H9 (cell line): ENCODE data around the gene BICD2. TPM values are rescaled to one million over a fixed set of nuclear protein-coding genes. Genes with fewer than 3 reads are reported as not detected.
A peak's percentile ranks its signal among the peaks of the same experiment; 100 is the strongest.

Source experiments
- DNase-seq: peaks from one replicate; pipeline ENCODE4 v3.0.0-alpha.2; 2017
- H2AFZ ChIP-seq: one replicate; pipeline ENCODE4 v1.6.1; 2013; ENCODE audit warnings: mild to moderate bottlenecking, low read length, control low read depth, moderate library complexity
- H2AK5ac ChIP-seq: 2 replicates; pipeline ENCODE4 v1.6.1; 2013; ENCODE audit warnings: low read length, control low read depth, mixed read lengths; ENCODE audit not compliant: insufficient read length
- H2BK120ac ChIP-seq: one replicate; pipeline ENCODE4 v1.6.1; 2013; ENCODE audit warnings: low read depth, mild to moderate bottlenecking, low read length, control low read depth, inconsistent platforms; ENCODE audit not compliant: poor library complexity, severe bottlenecking
- H2BK12ac ChIP-seq: 2 replicates; pipeline ENCODE4 v1.6.1; 2013; ENCODE audit warnings: low read length, control low read depth, mixed read lengths, low read depth; ENCODE audit not compliant: insufficient read length
- H2BK15ac ChIP-seq: 2 replicates; pipeline ENCODE4 v1.6.1; 2013; ENCODE audit warnings: low read depth, low read length, control low read depth
- H2BK20ac ChIP-seq: one replicate; pipeline ENCODE4 v1.6.1; 2013; ENCODE audit warnings: low read depth, mild to moderate bottlenecking, low read length, control low read depth, inconsistent platforms; ENCODE audit not compliant: poor library complexity, severe bottlenecking
- H2BK5ac ChIP-seq: 2 replicates; pipeline ENCODE4 v1.6.1; 2013; ENCODE audit warnings: low read length, control low read depth, mixed read lengths; ENCODE audit not compliant: insufficient read length
- H3K14ac ChIP-seq: 2 replicates; pipeline ENCODE4 v1.6.1; 2013; ENCODE audit warnings: low read length, control low read depth; ENCODE audit not compliant: insufficient read depth
- H3K18ac ChIP-seq: 2 replicates; pipeline ENCODE4 v1.6.1; 2013; ENCODE audit warnings: low read depth, mild to moderate bottlenecking, mixed read lengths, low read length, control low read depth; ENCODE audit not compliant: insufficient read length
- H3K23ac ChIP-seq: 2 replicates; pipeline ENCODE4 v1.6.1; 2013; ENCODE audit warnings: low read length, control low read depth, mixed read lengths, low read depth; ENCODE audit not compliant: insufficient read length
- H3K23me2 ChIP-seq: 2 replicates; pipeline ENCODE4 v1.6.1; 2013; ENCODE audit warnings: low read depth, mild to moderate bottlenecking, mixed read lengths, low read length, control low read depth; ENCODE audit not compliant: insufficient read length, poor library complexity, severe bottlenecking
- H3K27ac ChIP-seq: 2 replicates; pipeline ENCODE4 v1.5.1; 2013; ENCODE audit warnings: low read length, control low read depth, mixed read lengths, low read depth; ENCODE audit not compliant: insufficient read length
- H3K27me3 ChIP-seq: 2 replicates; pipeline ENCODE4 v1.6.1; 2013; ENCODE audit warnings: low read length, control low read depth, inconsistent platforms; ENCODE audit not compliant: insufficient read depth
- H3K4ac ChIP-seq: 2 replicates; pipeline ENCODE4 v1.6.1; 2013; ENCODE audit warnings: low read depth, mild to moderate bottlenecking, control low read depth, inconsistent platforms, low read length, moderate library complexity
- H3K4me1 ChIP-seq: 2 replicates; pipeline ENCODE4 v1.6.1; 2013; ENCODE audit warnings: low read length, control low read depth, inconsistent platforms; ENCODE audit not compliant: insufficient read depth
- H3K4me2 ChIP-seq: 2 replicates; pipeline ENCODE4 v1.6.1; 2013; ENCODE audit warnings: low read length, control low read depth, mixed read lengths; ENCODE audit not compliant: insufficient read length, insufficient read depth
- H3K56ac ChIP-seq: 2 replicates; pipeline ENCODE4 v1.6.1; 2013; ENCODE audit warnings: low read depth, mild to moderate bottlenecking, mixed read lengths, low read length, control low read depth; ENCODE audit not compliant: insufficient read length
- H3K79me1 ChIP-seq: 2 replicates; pipeline ENCODE4 v1.6.1; 2013; ENCODE audit warnings: low read depth, mild to moderate bottlenecking, moderate library complexity, low read length, control low read depth, inconsistent platforms; ENCODE audit not compliant: insufficient read depth, poor library complexity, severe bottlenecking
- H3K79me2 ChIP-seq: 2 replicates; pipeline ENCODE4 v1.6.1; 2013; ENCODE audit warnings: low read length, control low read depth, inconsistent platforms; ENCODE audit not compliant: insufficient read depth
- H3K9ac ChIP-seq: 2 replicates; pipeline ENCODE4 v1.6.1; 2013; ENCODE audit warnings: low read length, control low read depth, mixed read lengths; ENCODE audit not compliant: insufficient read length; ENCODE audit errors: extremely low read depth
- H3K9me3 ChIP-seq: one replicate; pipeline ENCODE4 v1.6.1; 2013; ENCODE audit warnings: low read depth, low read length, inconsistent platforms; ENCODE audit not compliant: control insufficient read depth
- H3T11ph ChIP-seq: one replicate; pipeline ENCODE4 v1.6.1; 2013; ENCODE audit warnings: mild to moderate bottlenecking, low read length, control low read depth, inconsistent platforms
- H4K20me1 ChIP-seq: one replicate; pipeline ENCODE4 v1.6.1; 2013; ENCODE audit not compliant: control insufficient read depth, insufficient read length, insufficient read depth
- H4K5ac ChIP-seq: 2 replicates; pipeline ENCODE4 v1.6.1; 2013; ENCODE audit warnings: low read depth, mild to moderate bottlenecking, mixed read lengths, low read length, control low read depth; ENCODE audit not compliant: insufficient read length
- H4K8ac ChIP-seq: replicated peaks from 2 replicates; pipeline ENCODE4 v1.6.1; 2013; ENCODE audit warnings: low read length, control low read depth, mixed read lengths, low read depth; ENCODE audit not compliant: insufficient read length
- H4K91ac ChIP-seq: 2 replicates; pipeline ENCODE4 v1.6.1; 2013; ENCODE audit warnings: low read depth, mild to moderate bottlenecking, moderate library complexity, mixed read lengths, low read length, control low read depth; ENCODE audit not compliant: insufficient read length
- H3K27ac Mint-ChIP-seq, 3 experiments: 2 replicates in 2 of 3; 3 replicates in 1 of 3; pipeline ENCODE4 v1.8.0; 2020 to 2021; ENCODE audit warnings: mixed read lengths in 3 of 3, mild to moderate bottlenecking in 1 of 3, moderate library complexity in 1 of 3
- H3K27me3 Mint-ChIP-seq: 2 replicates; pipeline ENCODE4 v1.8.0; 2021; ENCODE audit warnings: low read depth, mild to moderate bottlenecking, moderate library complexity, mixed read lengths
- H3K36me3 Mint-ChIP-seq, 3 experiments: 2 replicates in 2 of 3; 3 replicates in 1 of 3; pipeline ENCODE4 v1.8.0; 2020 to 2021; ENCODE audit warnings: low read depth in 3 of 3, mixed read lengths in 3 of 3; ENCODE audit not compliant: insufficient read depth in 1 of 3
- H3K4me1 Mint-ChIP-seq, 2 experiments: 2 replicates each; pipeline ENCODE4 v1.8.0; 2020; ENCODE audit warnings: mixed read lengths in 2 of 2
- H3K4me3 Mint-ChIP-seq, 2 experiments: 2 replicates in 1 of 2; 3 replicates in 1 of 2; pipeline ENCODE4 v1.8.0; 2020 to 2021; ENCODE audit warnings: mild to moderate bottlenecking in 2 of 2, mixed read lengths in 2 of 2, moderate library complexity in 1 of 2
- H3K9me3 Mint-ChIP-seq, 2 experiments: 2 replicates in 1 of 2; 3 replicates in 1 of 2; pipeline ENCODE4 v1.8.0; 2020; ENCODE audit warnings: mild to moderate bottlenecking in 2 of 2, mixed read lengths in 2 of 2, moderate library complexity in 1 of 2
- CTCF ChIP-seq: fragments of 200-600 bp; sonication (generic); conservative IDR thresholded peaks from 3 replicates; pipeline ENCODE4 v1.8.0; 2021; ENCODE audit warnings: antibody characterized with exemption, mild to moderate bottlenecking
- WGBS: extraction: QIAGEN DNeasy Blood & Tissue Kit; methylation state at CpG from one replicate; pipeline ENCODE4 v1.1.7; 2013; ENCODE audit warnings: missing lambda C conversion rate, low lambda C conversion rate, mixed read lengths; ENCODE audit not compliant: insufficient read length; ENCODE audit errors: extremely low coverage; 5-methylcytosine and 5-hydroxymethylcytosine counted together
- total RNA-seq: library from RNA; stranded (reverse); gene quantifications from 2 replicates; pipeline ENCODE4 v1.2.1, GENCODE V29; 2021

Gene BICD2
- total RNA-seq, 1 experiment from 2014 or later = 22.3 TPM

- no CpG with 5 or more reads among the region's 7 CpGs for WGBS
- peak overlapping the region in 1 of 3 experiments; percentile 8; a peak in 2 of 7 replicates for H3K27ac Mint-ChIP-seq
- no peak overlapping the region for H3K23ac ChIP-seq
- no peaks in the 10 kb centered on the region for H4K20me1 ChIP-seq
- H2BK12ac ChIP-seq = no peak overlapping the region
- H3K9me3 Mint-ChIP-seq = no peaks in the 10 kb centered on the region
- no peaks in the 10 kb centered on the region for H3K27me3 Mint-ChIP-seq
- no peak overlapping the region for H3K14ac ChIP-seq
- no peak overlapping the region for H4K8ac ChIP-seq
- H2AK5ac ChIP-seq = no peak overlapping the region
- no peak for DNase-seq
- no peak overlapping the region for H2BK15ac ChIP-seq
- H3K56ac ChIP-seq = no peak overlapping the region
- H3K18ac ChIP-seq = no peak overlapping the region
- H3K4me3 Mint-ChIP-seq = no peak overlapping the region
- H3K9me3 ChIP-seq = no peaks in the 10 kb centered on the region
- H2AFZ ChIP-seq = no peak overlapping the region
- no peaks in the 10 kb centered on the region for H3K27me3 ChIP-seq
- no peaks in the 10 kb centered on the region for H3K23me2 ChIP-seq
- 0 out of 7 replicates have a peak, but pooled peaks cover 0 to 2% (median 0%) of the 10 kb centered on the region in 3 experiments for H3K36me3 Mint-ChIP-seq
- H2BK20ac ChIP-seq = no peak overlapping the region
- peaks cover 3% of the 10 kb centered on the region for H3K4me1 ChIP-seq
- no peak overlapping the region for H3K27ac ChIP-seq
- H4K91ac ChIP-seq = no peak overlapping the region
- TF ChIP-seq CTCF = no peak
- no peak overlapping the region for H3K4ac ChIP-seq
- H3K4me1 Mint-ChIP-seq = peaks cover 39 to 52% of the 10 kb centered on the region in 2 experiments
- peaks cover 12% of the 10 kb centered on the region for H3K79me1 ChIP-seq
- no peak overlapping the region for H3K9ac ChIP-seq
- H2BK5ac ChIP-seq = no peak overlapping the region
- H3K4me2 ChIP-seq = no peak overlapping the region
- H3K79me2 ChIP-seq = peaks cover 31% of the 10 kb centered on the region
- H3T11ph ChIP-seq = no peak overlapping the region
- no peak overlapping the region for H2BK120ac ChIP-seq
- no peak overlapping the region for H4K5ac ChIP-seq
Measured at GRCh38 chr9:92740446-92740961, 24.1 kb downstream of the BICD2 start.
